ENCODE results near the gene RNF182. TPM values are rescaled to one million over a fixed set of nuclear protein-coding genes. Genes with fewer than 3 reads are reported as not detected.

RNF182 gene
- total and polyA plus RNA-seq, 10 donors: 0.02 to 3.6 (median 0.33) TPM; not detected in 3

DNA sequence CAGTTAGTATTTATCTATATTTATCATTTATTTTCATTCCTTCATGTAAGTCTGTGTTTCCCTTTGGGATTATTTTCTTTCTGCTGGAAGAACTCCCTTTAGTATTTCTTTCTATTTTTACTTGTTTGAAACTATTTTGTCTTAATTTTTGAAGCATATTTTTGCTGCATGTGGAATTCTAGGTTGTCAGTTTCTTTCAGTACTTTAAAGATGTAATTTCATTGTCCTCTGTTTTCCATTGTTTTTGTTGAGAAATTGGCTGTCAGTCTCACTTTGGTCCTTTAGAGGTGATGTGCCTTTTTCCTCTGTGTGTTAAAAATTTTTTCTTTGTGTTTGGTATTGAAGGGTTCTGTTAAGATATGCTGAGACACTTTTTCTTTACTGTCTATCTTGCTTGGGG is 17.1 kb downstream of the RNF182 start:
- TF ChIP-seq POLR2AphosphoS5 (IDR thresholded peaks at IDR 0.05): no peak
- intact Hi-C loops (cut with DNase I; ENCODE audit: low total_unique reads): no loop called here
- no peak for DNase-seq
- Histone ChIP-seq H3K27ac (no peak overlapping the region), H3K36me3 (no peaks in the 10 kb centered on the region), H3K4me1 (no peaks in the 10 kb centered on the region), H3K9me3 (peaks cover 0 to 19% (median 11%) of the 10 kb centered on the region in 8 donors), H3K4me3 (no peak overlapping the region), H3K27me3 (replicated peaks in 1 of 7) (peaks cover 0 to 10% (median 0%) of the 10 kb centered on the region in 7 donors)

DNA sequence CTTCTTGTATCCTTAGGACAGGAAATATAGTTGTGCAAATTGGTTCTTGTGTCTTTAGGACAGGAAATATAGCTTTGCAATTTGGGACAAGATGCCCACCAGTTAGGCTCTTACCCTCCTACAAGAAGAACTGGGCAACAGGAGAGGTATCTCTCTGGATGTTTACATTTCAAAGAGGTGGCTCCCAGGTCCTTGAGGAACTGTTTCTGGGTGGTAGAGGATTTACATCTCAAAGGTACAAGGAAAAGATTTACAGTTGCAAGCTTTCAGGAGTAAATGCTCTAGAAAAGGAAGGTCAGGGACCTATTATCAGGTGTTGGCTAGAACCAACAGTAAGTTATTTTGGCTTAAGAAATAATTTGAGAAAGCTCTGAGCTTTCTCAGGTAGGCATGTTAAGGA is 19.2 kb downstream of the RNF182 start:
- no peak for TF ChIP-seq CTCF (IDR thresholded peaks at IDR 0.05 in 8 of 11, conservative IDR thresholded peaks at IDR 0.05 in 3 of 11)
- no peak for TF ChIP-seq POLR2A (IDR thresholded peaks at IDR 0.05)
- TF ChIP-seq POLR2AphosphoS5 (IDR thresholded peaks at IDR 0.05): no peak
- Histone ChIP-seq H3K9me3 (peaks cover 0 to 38% (median 28%) of the 10 kb centered on the region in 8 donors), H3K36me3 (no peaks in the 10 kb centered on the region), H3K4me3 (no peak overlapping the region), H3K4me1 (no peaks in the 10 kb centered on the region), H3K27ac (no peak overlapping the region), H3K27me3 (replicated peaks in 1 of 7) (peaks cover 0 to 10% (median 0%) of the 10 kb centered on the region in 7 donors)
- intact Hi-C loops (cut with DNase I; ENCODE audit: low total_unique reads): no loop called here
- DNase-seq: no peak

GRCh38 chr6:13946506-13946905 is 21.8 kb downstream of the RNF182 start:
- H3K4me1 ChIP-seq: no peaks in the 10 kb centered on the region
- H3K36me3 ChIP-seq: no peaks in the 10 kb centered on the region
- H3K27me3 ChIP-seq (replicated peaks in 1 of 7): peaks cover 0 to 10% (median 0%) of the 10 kb centered on the region in 7 donors
- TF ChIP-seq CTCF (IDR thresholded peaks at IDR 0.05 in 8 of 11, conservative IDR thresholded peaks at IDR 0.05 in 3 of 11): no peak
- TF ChIP-seq POLR2A (IDR thresholded peaks at IDR 0.05): no peak
- no peak for TF ChIP-seq POLR2AphosphoS5 (IDR thresholded peaks at IDR 0.05)
- H3K9me3 ChIP-seq: peaks cover 0 to 40% (median 29%) of the 10 kb centered on the region in 8 donors
- DNase-seq: no peak
- H3K4me3 ChIP-seq: no peak overlapping the region
- intact Hi-C loops (cut with DNase I; ENCODE audit: low total_unique reads): no loop called here
- H3K27ac ChIP-seq: no peak overlapping the region

DNA sequence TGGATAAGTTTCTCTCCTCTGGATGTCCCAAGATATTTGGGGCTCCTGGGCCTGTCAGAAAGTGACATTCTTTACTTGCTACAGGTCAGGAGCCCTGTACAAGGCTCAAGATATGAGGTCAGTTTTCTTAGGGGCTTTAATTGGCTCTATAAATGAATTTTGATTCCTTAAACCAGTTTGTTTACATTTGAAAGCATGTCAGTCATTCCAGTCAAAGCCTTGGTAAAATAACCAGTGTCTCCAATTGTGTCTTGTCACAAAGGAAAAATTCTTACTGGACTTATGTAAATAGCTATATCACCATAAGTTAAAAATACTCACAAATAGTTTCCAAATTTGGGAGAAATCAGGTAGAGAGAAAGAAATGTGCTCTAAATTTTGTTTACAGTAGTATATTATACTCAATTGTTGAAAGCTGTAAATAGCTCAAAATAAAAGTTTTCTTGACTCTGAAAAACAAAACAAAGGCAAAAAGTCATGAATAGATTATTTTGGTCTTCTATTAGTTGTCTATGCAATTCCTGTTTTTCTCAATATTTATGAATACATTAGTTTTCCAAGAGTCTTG is 22.9 kb downstream of the RNF182 start:
- H3K4me1 ChIP-seq: no peaks in the 10 kb centered on the region
- H3K9me3 ChIP-seq: peaks cover 0 to 29% (median 20%) of the 10 kb centered on the region in 8 donors
- no peak for TF ChIP-seq POLR2AphosphoS5 (IDR thresholded peaks at IDR 0.05)
- TF ChIP-seq CTCF (IDR thresholded peaks at IDR 0.05 in 8 of 11, conservative IDR thresholded peaks at IDR 0.05 in 3 of 11): no peak
- no peak for TF ChIP-seq POLR2A (IDR thresholded peaks at IDR 0.05)
- no peak overlapping the region for H3K27ac ChIP-seq
- peaks cover 0 to 2% (median 0%) of the 10 kb centered on the region in 7 donors for H3K27me3 ChIP-seq (replicated peaks in 1 of 7)
- intact Hi-C loops (cut with DNase I; ENCODE audit: low total_unique reads): no loop called here
- H3K4me3 ChIP-seq: no peak overlapping the region
- no peak for DNase-seq
- no peaks in the 10 kb centered on the region for H3K36me3 ChIP-seq

GRCh38 chr6:13952101-13952500 is 27.3 kb downstream of the RNF182 start:
- Histone ChIP-seq H3K27ac (no peak overlapping the region), H3K9me3 (peaks cover 0 to 23% (median 14%) of the 10 kb centered on the region in 8 donors), H3K36me3 (no peaks in the 10 kb centered on the region), H3K4me3 (no peak overlapping the region), H3K4me1 (no peaks in the 10 kb centered on the region), H3K27me3 (replicated peaks in 1 of 7) (no peaks in the 10 kb centered on the region)
- 82 to 92% (median 89%) methylated on average over 7 of the region's 7 CpGs for WGBS, 5 donors
- DNase-seq: no peak
- no peak for TF ChIP-seq CTCF (IDR thresholded peaks at IDR 0.05 in 8 of 11, conservative IDR thresholded peaks at IDR 0.05 in 3 of 11)
- no peak for TF ChIP-seq POLR2AphosphoS5 (IDR thresholded peaks at IDR 0.05)
- TF ChIP-seq POLR2A (IDR thresholded peaks at IDR 0.05): no peak
- intact Hi-C loops (cut with DNase I; ENCODE audit: low total_unique reads): no loop called here
